Kidney (tissue), 22 donors: ENCODE measurements around the gene KPNB1. TPM values are rescaled to one million over a fixed set of nuclear protein-coding genes. Genes with fewer than 3 reads are reported as not detected.
A peak's percentile ranks its signal among the peaks of the same experiment; 100 is the strongest.

ENCODE experiments used
- DNase-seq, 5 donors: peaks; one replicate each; pipeline ENCODE4 v3.0.0-alpha.2; 2013 to 2020
- FAIRE-seq: peaks from 2 replicates; lab custom pipeline; 2012; peaks lifted over from hg19 to GRCh38; lab: Jason Lieb, UNC
- H3K27ac ChIP-seq, 2 donors: one replicate each; pipeline ENCODE4 v1.7.0; 2013; ENCODE audit warnings: low read depth in 2 of 2, low read length in 2 of 2, inconsistent platforms in 1 of 2
- H3K27me3 ChIP-seq: one replicate; pipeline ENCODE4 v1.7.1; 2013; ENCODE audit warnings: low read length, inconsistent platforms; ENCODE audit not compliant: control insufficient read depth, insufficient read depth
- H3K36me3 ChIP-seq, 3 donors: one replicate each; pipeline versions ENCODE4 v1.7.0 to v1.7.1; 2013; ENCODE audit warnings: low read length in 3 of 3, control low read depth in 1 of 3, inconsistent platforms in 1 of 3; ENCODE audit not compliant: insufficient read depth in 3 of 3, control insufficient read depth in 2 of 3
- H3K4me1 ChIP-seq, 3 donors: one replicate each; pipeline versions ENCODE4 v1.7.0 to v1.7.1; 2013; ENCODE audit warnings: low read length in 3 of 3, inconsistent platforms in 1 of 3, low read depth in 1 of 3; ENCODE audit not compliant: control insufficient read depth in 2 of 3, insufficient read depth in 2 of 3
- H3K4me3 ChIP-seq, 3 donors: one replicate each; pipeline versions ENCODE4 v1.7.0 to v1.8.1; 2013; ENCODE audit warnings: low read length in 3 of 3, control low read depth in 1 of 3, inconsistent platforms in 1 of 3
- H3K9ac ChIP-seq, 3 donors: one replicate each; pipeline versions ENCODE4 v1.7.0 to v1.7.1; 2013; ENCODE audit warnings: low read length in 3 of 3, control low read depth in 1 of 3, inconsistent platforms in 1 of 3
- H3K9me3 ChIP-seq, 3 donors: one replicate each; pipeline versions ENCODE4 v1.7.0 to v1.7.1; 2013; ENCODE audit warnings: low read length in 3 of 3, control low read depth in 1 of 3, inconsistent platforms in 1 of 3; ENCODE audit not compliant: control insufficient read depth in 2 of 3, insufficient read depth in 1 of 3
- CTCF ChIP-seq: IDR thresholded peaks from 3 replicates; pipeline ENCODE4 v1.5.1; 2012; ENCODE audit warnings: mild to moderate bottlenecking, moderate library complexity, borderline replicate concordance; ENCODE audit not compliant: insufficient read depth; ENCODE audit errors: extremely low read depth
- intact Hi-C: fragments of 100-400 bp; cut with DNase I; formaldehyde crosslinking; loops from one replicate; pipeline ENCODE4 v1.11.1; 2022
- long read RNA-seq, 10 donors: library from polyadenylated mRNA in 1 of 10; unstranded in 1 of 10; transcript quantifications; one replicate each; pipeline ENCODE4 v2.0.0 and lab custom pipeline, GENCODE V29; 2021 to 2026
- polyA plus RNA-seq: library from polyadenylated mRNA; stranded (reverse); fragments of 350-450 nt; fragmentation: Illumina TruSeq; extraction: RNeasy Lipid Tissue Mini Kit (QIAGEN cat#74804); gene quantifications from one replicate; pipeline ENCODE4 v1.2.3, GENCODE V29; 2014; ENCODE audit warnings: low read depth, low replicate concordance; ENCODE audit not compliant: insufficient read depth
- total RNA-seq: library from RNA; stranded (reverse); fragmentation: NEBNext Ultra II Directional; extraction: Animal tissue kit (Norgen Biotek cat#: 25700); gene quantifications from one replicate; pipeline ENCODE4 v1.2.1, GENCODE V29; 2021
- donor health status: control.
- donor health status: control.
- donor health status: control.
- donor health status: control.
- donor health status: control.
- donor health status: DM: yes; HTN: yes; CAD: no.
- donor health status: Normal renal cell carcinoma (clear cell type).

KPNB1 gene
- total RNA-seq (220 TPM), polyA plus RNA-seq (49.1 TPM)
- long read RNA-seq, donor 1, full-length matches to known transcripts = 28 of 77 reads
- long read RNA-seq, donor 1, partial matches to known transcripts = 49 of 77 reads
- long read RNA-seq, donor 1, other reads (novel, unspliced or antisense) = 0 of 77 reads
- long read RNA-seq, donor 2, full-length matches to known transcripts = 43 of 71 reads
- long read RNA-seq, donor 2, partial matches to known transcripts = 28 of 71 reads
- long read RNA-seq, donor 2, other reads (novel, unspliced or antisense) = 0 of 71 reads
- long read RNA-seq, donor 3, full-length matches to known transcripts = 49 of 143 reads
- long read RNA-seq, donor 3, partial matches to known transcripts = 94 of 143 reads
- long read RNA-seq, donor 3, other reads (novel, unspliced or antisense) = 0 of 143 reads
- long read RNA-seq, donor 4, full-length matches to known transcripts = 19 of 43 reads
- long read RNA-seq, donor 4, partial matches to known transcripts = 24 of 43 reads
- long read RNA-seq, donor 4, other reads (novel, unspliced or antisense) = 0 of 43 reads
- long read RNA-seq, donor 5, full-length matches to known transcripts = 5 of 15 reads
- long read RNA-seq, donor 5, partial matches to known transcripts = 10 of 15 reads
- long read RNA-seq, donor 5, other reads (novel, unspliced or antisense) = 0 of 15 reads
- long read RNA-seq, donor 6, full-length matches to known transcripts = 29 of 60 reads
- long read RNA-seq, donor 6, partial matches to known transcripts = 31 of 60 reads
- long read RNA-seq, donor 6, other reads (novel, unspliced or antisense) = 0 of 60 reads
- long read RNA-seq, donor 7, full-length matches to known transcripts = 39 of 67 reads
- long read RNA-seq, donor 7, partial matches to known transcripts = 13 of 67 reads
- long read RNA-seq, donor 7, other reads (novel, unspliced or antisense) = 15 of 67 reads
- long read RNA-seq, donor 8, full-length matches to known transcripts = 37 of 91 reads
- long read RNA-seq, donor 8, partial matches to known transcripts = 54 of 91 reads
- long read RNA-seq, donor 8, other reads (novel, unspliced or antisense) = 0 of 91 reads
- long read RNA-seq, donor 9, full-length matches to known transcripts = 19 of 46 reads
- long read RNA-seq, donor 9, partial matches to known transcripts = 27 of 46 reads
- long read RNA-seq, donor 9, other reads (novel, unspliced or antisense) = 0 of 46 reads
- long read RNA-seq, donor 10, full-length matches to known transcripts = 37 of 63 reads
- long read RNA-seq, donor 10, partial matches to known transcripts = 26 of 63 reads
- long read RNA-seq, donor 10, other reads (novel, unspliced or antisense) = 0 of 63 reads

GRCh38 chr17:47649153-47649971, at the start of gene KPNB1:
TSS of gene KPNB1 (plus strand) at chr17:47649919. CDS start at chr17:47650245, 326 bp downstream.
- Histone ChIP-seq H3K27ac (peak within 1 kb of the TSS; percentile 91 to 92), H3K36me3 (peaks cover 4 to 11% (median 7%) of the 10 kb centered on the region in 3 donors), H3K9me3 (no peaks in the 10 kb centered on the region), H3K27me3 (no peaks in the 10 kb centered on the region), H3K4me1 (peaks cover 4 to 9% (median 4%) of the 10 kb centered on the region in 3 donors), H3K9ac (peak within 1 kb of the TSS; percentile 90), H3K4me3 (peak within 1 kb of the TSS; percentile 94 to 98 (median 95))
- DNase-seq (peak; percentile 100), FAIRE-seq (peak; percentile 96)
- intact Hi-C loops = no loop called here
- no peak for TF ChIP-seq CTCF

GRCh38 chr17:47603830-47604597, 45.7 kb upstream of the KPNB1 start:
- Histone ChIP-seq H3K9ac (no peak overlapping the region), H3K9me3 (no peaks in the 10 kb centered on the region), H3K4me1 (no peaks in the 10 kb centered on the region), H3K36me3 (peaks cover 6 to 36% (median 20%) of the 10 kb centered on the region in 3 donors), H3K27me3 (no peaks in the 10 kb centered on the region), H3K4me3 (no peak overlapping the region), H3K27ac (no peak overlapping the region)
- intact Hi-C loops = no loop called here
- no peak for TF ChIP-seq CTCF
- FAIRE-seq (no peak), DNase-seq (no peak)

- FAIRE-seq = no peak
- H3K27ac ChIP-seq = no peak overlapping the region
Observed at GRCh38 chr17:47604598-47604927, 45.2 kb upstream of the KPNB1 start.

More at GRCh38 chr17:47604598-47604927, 45.2 kb upstream of the KPNB1 start:
- peak in 1 of 5 donors; percentile 60 for DNase-seq
- no peaks in the 10 kb centered on the region for H3K27me3 ChIP-seq
- no peaks in the 10 kb centered on the region for H3K9me3 ChIP-seq
- no peak overlapping the region for H3K9ac ChIP-seq
- H3K4me1 ChIP-seq = no peaks in the 10 kb centered on the region
- TF ChIP-seq CTCF = no peak
- intact Hi-C loops = no loop called here
- H3K36me3 ChIP-seq = peaks cover 10 to 36% (median 20%) of the 10 kb centered on the region in 3 donors
- H3K4me3 ChIP-seq = no peak overlapping the region
